ENCODE results near the gene STPG1. TPM values are rescaled to one million over a fixed set of nuclear protein-coding genes. Genes with fewer than 3 reads are reported as not detected.

Gene STPG1
- total RNA-seq, 1 experiment from 2014 or later = 11.8 TPM

- DNase-seq (ENCODE audit: low read depth) = no peak
Measured at GRCh38 chr1:24318615-24319311, 94.8 kb downstream of the STPG1 start.

- peak; percentile 14 for DNase-seq (ENCODE audit: low read depth)
Measured at GRCh38 chr1:24317956-24318614, 95.5 kb downstream of the STPG1 start.

- no peak for DNase-seq (ENCODE audit: low read depth)
Measured at GRCh38 chr1:24317081-24317480, 96.5 kb downstream of the STPG1 start.

GRCh38 chr1:24316645-24317044, 96.9 kb downstream of the STPG1 start:
- DNase-seq (ENCODE audit: low read depth) = no peak

GRCh38 chr1:24315391-24315790, 98.2 kb downstream of the STPG1 start:
- DNase-seq (ENCODE audit: low read depth) = no peak

GRCh38 chr1:24311741-24312140, 101.8 kb downstream of the STPG1 start:
- no peak for DNase-seq (ENCODE audit: low read depth)

GRCh38 chr1:24311234-24311633, 102.3 kb downstream of the STPG1 start:
- no peak for DNase-seq (ENCODE audit: low read depth)

GRCh38 chr1:24309762-24310485, 103.7 kb downstream of the STPG1 start:
- DNase-seq (ENCODE audit: low read depth) = no peak

GRCh38 chr1:24308365-24309015, 105.1 kb downstream of the STPG1 start:
- DNase-seq (ENCODE audit: low read depth) = peak; percentile 19

Other genes starting within 250 kb of the STPG1 start
- gene IFNLR1, start 226.5 kb downstream of the STPG1 start, total RNA-seq (2014; rRNA removed; shearing (Covaris generic)) = 11.7 and 12.8 TPM in 2 replicates
- gene GRHL3, start 94.4 kb downstream of the STPG1 start, total RNA-seq (2014; rRNA removed; shearing (Covaris generic)) = not detected in 2 replicates
- 17.5 TPM in 2 replicates for gene NIPAL3, start 2.0 kb upstream of the STPG1 start, total RNA-seq (2014; rRNA removed; shearing (Covaris generic))
- gene RCAN3, start 89.1 kb upstream of the STPG1 start, total RNA-seq (2014; rRNA removed; shearing (Covaris generic)) = 19.2 and 19.6 TPM in 2 replicates
- not detected in 2 replicates for gene NCMAP, start 142.3 kb upstream of the STPG1 start, total RNA-seq (2014; rRNA removed; shearing (Covaris generic))
- gene SRRM1, start 229.5 kb upstream of the STPG1 start, total RNA-seq (2014; rRNA removed; shearing (Covaris generic)) = 31.9 and 50.0 TPM in 2 replicates

Measured in RPMI7951 (cell line).